GM12874 (cell line): ENCODE measurements around the gene ELF3.

ENCODE experiments used
- TF ChIP-seq, protein P1 (sequence below): IDR thresholded peaks from 2 replicates; pipeline ENCODE4 v1.5.1; 2011; ENCODE audit warnings: low read depth, mild to moderate bottlenecking, control low read depth, low read length, moderate library complexity; ENCODE audit not compliant: insufficient read depth

ELF3 gene

DNA sequence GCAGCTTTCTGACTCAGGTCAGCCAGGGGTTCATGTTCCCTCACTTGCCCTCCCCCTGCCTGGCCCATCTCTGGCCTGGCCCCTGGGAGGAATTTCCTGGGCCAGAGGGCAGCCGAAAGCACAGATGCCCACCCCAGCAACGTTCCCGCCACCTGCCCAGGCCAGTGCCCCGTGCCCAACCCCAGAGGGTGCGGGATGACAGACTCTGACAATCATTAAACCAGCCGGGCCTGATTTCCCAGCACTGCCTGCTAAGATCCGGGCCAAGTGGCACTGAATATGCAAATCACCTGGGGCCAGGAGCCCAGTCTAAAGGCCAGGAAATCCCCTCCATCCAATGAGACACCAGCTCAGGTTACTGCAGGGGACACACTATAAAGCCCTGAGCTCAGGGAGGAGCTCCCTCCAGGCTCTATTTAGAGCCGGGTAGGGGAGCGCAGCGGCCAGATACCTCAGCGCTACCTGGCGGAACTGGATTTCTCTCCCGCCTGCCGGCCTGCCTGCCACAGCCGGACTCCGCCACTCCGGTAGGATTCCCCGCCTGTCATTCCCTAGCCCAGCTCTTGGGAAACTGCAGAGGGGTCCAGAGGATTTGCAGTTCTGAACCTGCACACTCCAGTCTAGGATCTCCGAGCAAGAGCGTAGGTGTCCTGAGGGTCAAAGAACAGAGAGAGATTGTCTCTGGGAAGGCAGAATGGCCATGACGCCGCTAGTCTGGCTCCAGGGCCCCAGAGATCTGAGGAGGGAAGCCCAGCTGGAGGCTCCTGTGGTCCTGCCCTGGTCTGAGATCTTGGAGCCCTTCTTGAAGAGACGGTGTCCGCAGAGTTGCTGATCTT, at the start of gene ELF3:
Gene ELF3, plus strand, starts transcription at position 408 of the 836 bp plus-strand sequence. CDS start 550 bp downstream, outside the sequence.
- TF ChIP-seq, protein P1, sequence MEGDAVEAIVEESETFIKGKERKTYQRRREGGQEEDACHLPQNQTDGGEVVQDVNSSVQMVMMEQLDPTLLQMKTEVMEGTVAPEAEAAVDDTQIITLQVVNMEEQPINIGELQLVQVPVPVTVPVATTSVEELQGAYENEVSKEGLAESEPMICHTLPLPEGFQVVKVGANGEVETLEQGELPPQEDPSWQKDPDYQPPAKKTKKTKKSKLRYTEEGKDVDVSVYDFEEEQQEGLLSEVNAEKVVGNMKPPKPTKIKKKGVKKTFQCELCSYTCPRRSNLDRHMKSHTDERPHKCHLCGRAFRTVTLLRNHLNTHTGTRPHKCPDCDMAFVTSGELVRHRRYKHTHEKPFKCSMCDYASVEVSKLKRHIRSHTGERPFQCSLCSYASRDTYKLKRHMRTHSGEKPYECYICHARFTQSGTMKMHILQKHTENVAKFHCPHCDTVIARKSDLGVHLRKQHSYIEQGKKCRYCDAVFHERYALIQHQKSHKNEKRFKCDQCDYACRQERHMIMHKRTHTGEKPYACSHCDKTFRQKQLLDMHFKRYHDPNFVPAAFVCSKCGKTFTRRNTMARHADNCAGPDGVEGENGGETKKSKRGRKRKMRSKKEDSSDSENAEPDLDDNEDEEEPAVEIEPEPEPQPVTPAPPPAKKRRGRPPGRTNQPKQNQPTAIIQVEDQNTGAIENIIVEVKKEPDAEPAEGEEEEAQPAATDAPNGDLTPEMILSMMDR = no peak

DNA sequence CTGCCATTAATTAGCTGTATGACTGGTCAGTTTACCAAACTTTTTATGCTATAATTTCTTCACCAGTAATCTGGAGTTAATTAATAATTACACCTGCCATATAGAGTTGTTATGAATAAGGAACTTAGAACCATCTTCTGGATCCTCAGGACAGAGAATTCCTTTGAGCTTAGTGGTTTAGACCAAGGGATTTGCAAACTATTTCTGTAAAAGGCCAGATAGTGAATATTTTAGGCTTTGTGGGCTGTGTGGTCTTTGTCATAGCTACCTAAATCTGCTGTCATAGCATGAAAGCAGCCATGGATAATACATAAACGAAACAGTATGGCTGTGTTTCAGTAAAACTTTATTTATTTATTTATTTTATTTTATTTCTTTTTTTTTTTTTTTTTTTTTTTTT, 46.1 kb upstream of the ELF3 start:
- TF ChIP-seq, protein P1 = no peak

DNA sequence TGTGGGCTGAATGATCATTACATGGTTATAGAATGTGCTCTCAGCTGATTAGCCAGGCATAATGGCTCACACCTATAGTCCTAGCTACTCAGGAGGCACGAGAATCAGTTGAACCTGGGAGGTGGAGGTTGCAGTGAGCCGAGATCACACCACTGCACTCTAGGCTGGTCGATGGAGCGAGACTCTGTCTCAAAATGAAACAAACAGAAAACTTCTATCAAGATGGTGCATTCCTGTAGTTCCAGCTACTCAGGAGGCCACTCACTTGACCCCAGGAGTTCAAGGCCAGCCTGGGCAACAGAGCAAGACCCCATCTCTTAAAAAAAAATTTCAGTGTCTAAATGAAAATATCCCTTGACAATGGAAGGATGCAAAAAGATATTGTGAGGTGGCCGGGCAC, 44.2 kb upstream of the ELF3 start:
- TF ChIP-seq, protein P1 = no peak

DNA sequence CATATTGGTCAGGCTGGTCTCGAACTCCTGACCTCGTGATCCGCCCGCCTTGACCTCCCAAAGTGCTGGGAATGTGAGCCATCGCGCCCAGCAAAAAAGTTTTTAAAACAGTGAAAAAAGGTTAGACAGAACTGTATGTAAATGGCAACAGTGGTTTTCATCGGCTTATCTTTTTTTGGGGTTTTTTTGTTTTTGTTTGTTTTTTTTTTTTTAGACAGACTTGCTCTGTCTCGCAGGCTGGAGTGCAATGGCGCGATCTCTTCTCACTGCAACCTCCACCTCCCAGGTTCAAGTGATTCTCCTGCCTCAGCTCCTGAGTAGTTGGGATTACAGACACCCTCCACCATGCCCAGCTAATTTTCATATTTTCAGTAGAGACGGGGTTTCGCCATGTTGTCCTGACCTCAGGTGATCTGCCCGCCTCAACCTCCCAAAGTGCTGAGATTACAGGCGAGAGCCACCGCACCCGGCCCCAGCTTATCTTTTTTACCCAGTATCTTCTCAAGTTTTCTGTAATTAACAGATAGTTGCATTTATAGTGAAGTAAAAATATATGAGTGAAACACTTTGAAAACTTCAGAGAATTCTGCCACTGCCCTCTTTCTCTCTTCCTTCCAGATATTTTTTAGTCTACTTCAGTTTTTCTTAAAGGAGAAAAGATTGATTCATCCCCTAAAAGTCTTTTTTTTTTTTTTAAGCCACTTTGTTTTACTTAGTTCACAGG, 42.0 kb upstream of the ELF3 start:
- TF ChIP-seq, protein P1 = no peak

DNA sequence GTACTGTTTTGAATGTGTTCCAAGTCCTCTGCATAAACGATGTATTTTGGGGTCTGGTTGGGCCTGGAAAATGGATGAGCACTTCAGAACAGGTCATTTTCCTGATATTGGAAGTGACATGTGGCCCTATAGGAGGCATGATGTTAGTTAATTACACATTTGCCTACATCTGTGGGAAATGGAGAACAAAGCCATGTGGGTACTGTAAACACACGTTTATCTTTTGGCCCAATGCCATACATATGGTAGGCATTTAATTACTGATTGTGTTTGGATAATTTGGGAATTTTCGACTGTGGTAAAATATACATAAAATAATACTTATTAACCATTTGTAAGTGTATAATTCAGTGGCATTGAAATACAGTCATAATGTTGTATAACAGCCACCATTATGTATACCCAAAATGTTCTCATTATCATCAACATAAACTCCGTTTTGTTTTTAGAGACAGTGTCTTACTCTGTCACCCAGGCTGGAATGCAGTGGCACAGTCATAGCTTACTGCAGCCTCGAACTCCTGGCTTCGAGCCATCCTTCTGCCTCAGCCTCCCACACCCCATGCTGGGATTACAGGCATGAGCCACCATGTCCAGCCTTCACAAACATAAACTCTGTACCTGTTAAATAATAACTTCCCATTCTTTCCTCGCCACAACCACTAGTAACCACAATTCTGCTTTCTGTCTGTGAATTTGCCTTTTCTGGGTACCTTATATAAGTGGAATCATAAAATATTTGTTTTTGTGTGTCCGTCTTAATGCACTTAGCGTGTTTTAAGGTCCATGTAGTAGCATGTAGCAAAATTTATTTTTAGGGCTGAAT, 39.8 kb upstream of the ELF3 start:
- TF ChIP-seq, protein P1 = no peak

DNA sequence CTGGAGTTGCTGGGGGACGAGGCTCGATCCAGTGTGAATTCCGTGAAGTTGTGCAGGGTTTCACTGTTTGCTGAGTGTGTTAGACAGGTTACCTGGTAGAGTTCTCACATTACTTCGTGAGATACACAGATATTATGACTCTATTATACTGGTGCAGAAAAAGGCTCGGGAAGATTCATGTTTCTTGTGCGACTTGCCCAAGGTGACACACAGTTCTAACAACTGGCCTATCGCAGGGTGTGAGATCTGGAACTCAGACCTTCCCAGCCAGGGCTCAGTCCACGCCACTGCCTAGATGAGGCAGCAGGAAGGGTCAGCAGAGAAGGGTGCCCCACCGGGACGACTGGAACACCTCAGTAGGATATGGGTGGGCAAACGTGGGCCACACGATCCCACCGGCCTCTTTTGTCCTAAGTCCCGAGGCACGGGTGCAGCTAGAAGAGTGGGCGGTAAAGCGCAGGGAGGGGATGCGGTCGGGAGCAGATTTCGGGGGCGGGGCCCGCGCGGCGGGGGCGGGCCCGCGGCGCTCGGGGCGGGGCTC, 28.2 kb upstream of the ELF3 start:
- TF ChIP-seq, protein P1 = no peak
